CD14-positive monocyte (primary cell): ENCODE data around the gene TTC9B. TPM values are rescaled to one million over a fixed set of nuclear protein-coding genes. Genes with fewer than 3 reads are reported as not detected.
A peak's percentile ranks its signal among the peaks of the same experiment; 100 is the strongest.

ENCODE experiments used
- DNase-seq, 3 donors: peaks; one replicate each; pipeline ENCODE4 v3.0.0-alpha.2; 2011 to 2022
- H2AFZ ChIP-seq: 2 replicates; pipeline ENCODE4 v1.6.0; 2012; ENCODE audit warnings: mild to moderate bottlenecking, low read depth, low read length, inconsistent platforms; ENCODE audit not compliant: insufficient read depth, poor library complexity, severe bottlenecking
- H3K27ac ChIP-seq, 2 donors: 1 replicate in 1 of 2; 2 replicates in 1 of 2; pipeline ENCODE4 v1.5.1; 2012 to 2013; ENCODE audit warnings: low read length in 2 of 2, control low read depth in 1 of 2, inconsistent platforms in 1 of 2, low read depth in 1 of 2, mild to moderate bottlenecking in 1 of 2
- H3K27me3 ChIP-seq, 2 donors: one replicate each; pipeline versions ENCODE4 v1.6.0 to v1.6.1; 2011 to 2013; ENCODE audit warnings: low read length in 2 of 2; ENCODE audit not compliant: control insufficient read depth in 2 of 2, insufficient read depth in 2 of 2
- H3K36me3 ChIP-seq, 2 donors: replicated peaks in 1 of 2; 1 replicate in 1 of 2; 2 replicates in 1 of 2; pipeline versions ENCODE4 v1.5.1 to v1.6.1; 2012 to 2013; ENCODE audit warnings: low read length in 2 of 2, control low read depth in 1 of 2, inconsistent platforms in 1 of 2, mild to moderate bottlenecking in 1 of 2; ENCODE audit not compliant: insufficient read depth in 2 of 2, control insufficient read depth in 1 of 2
- H3K4me1 ChIP-seq, 2 donors: 1 replicate in 1 of 2; 2 replicates in 1 of 2; pipeline versions ENCODE4 v1.5.1 to v1.6.1; 2012 to 2013; ENCODE audit warnings: low read length in 2 of 2, control low read depth in 1 of 2, inconsistent platforms in 1 of 2, mild to moderate bottlenecking in 1 of 2, moderate library complexity in 1 of 2; ENCODE audit not compliant: insufficient read depth in 2 of 2, control insufficient read depth in 1 of 2
- H3K4me2 ChIP-seq: replicated peaks from 2 replicates; pipeline ENCODE3; 2012; ENCODE audit warnings: low read length, moderate library complexity, mild to moderate bottlenecking; ENCODE audit not compliant: poor library complexity, severe bottlenecking; ENCODE audit errors: extremely low read depth
- H3K4me3 ChIP-seq, 3 experiments: fragments of 200-600 bp in 1 of 3; sonication (generic) in 1 of 3; replicated peaks in 1 of 3; 1 replicate in 2 of 3; 2 replicates in 1 of 3; pipeline ENCODE4 v1.5.1; 2011 to 2013; ENCODE audit warnings: low read length in 3 of 3, mild to moderate bottlenecking in 3 of 3, control low read depth in 2 of 3, low read depth in 2 of 3, inconsistent platforms in 1 of 3, moderate library complexity in 1 of 3
- H3K79me2 ChIP-seq: 2 replicates; pipeline ENCODE4 v1.6.0; 2012; ENCODE audit warnings: mild to moderate bottlenecking, control low read depth, inconsistent platforms, low read length, moderate library complexity; ENCODE audit not compliant: insufficient read depth
- H3K9ac ChIP-seq: 2 replicates; pipeline ENCODE4 v1.6.0; 2017; ENCODE audit warnings: low read length, mild to moderate bottlenecking; ENCODE audit not compliant: insufficient read depth, poor library complexity, severe bottlenecking
- H3K9me3 ChIP-seq, 2 donors: replicated peaks in 1 of 2; 1 replicate in 1 of 2; 2 replicates in 1 of 2; pipeline versions ENCODE4 v1.5.1 to v1.6.1; 2012 to 2013; ENCODE audit warnings: low read length in 2 of 2, control low read depth in 1 of 2; ENCODE audit not compliant: control insufficient read depth in 1 of 2, insufficient read depth in 1 of 2
- H4K20me1 ChIP-seq: 2 replicates; pipeline ENCODE4 v1.6.0; 2012; ENCODE audit warnings: mild to moderate bottlenecking, low read length, control low read depth, moderate library complexity; ENCODE audit not compliant: insufficient read depth
- H3K27ac Mint-ChIP-seq, 7 donors: one replicate each; pipeline ENCODE4 v1.8.0; 2020; ENCODE audit warnings: mild to moderate bottlenecking in 7 of 7, mixed read lengths in 7 of 7, moderate library complexity in 6 of 7, inconsistent platforms in 2 of 7
- H3K27me3 Mint-ChIP-seq, 3 donors: one replicate each; pipeline ENCODE4 v1.8.0; 2021 to 2022; ENCODE audit warnings: low read depth in 3 of 3, mild to moderate bottlenecking in 3 of 3, mixed read lengths in 3 of 3, moderate library complexity in 3 of 3, inconsistent platforms in 1 of 3
- H3K36me3 Mint-ChIP-seq, 2 donors: one replicate each; pipeline ENCODE4 v1.8.0; 2020; ENCODE audit warnings: mixed read lengths in 2 of 2, inconsistent platforms in 1 of 2, mild to moderate bottlenecking in 1 of 2
- H3K4me1 Mint-ChIP-seq: one replicate; pipeline ENCODE4 v1.8.0; 2020; ENCODE audit warnings: mild to moderate bottlenecking, mixed read lengths
- H3K4me3 Mint-ChIP-seq, 2 donors: one replicate each; pipeline ENCODE4 v1.8.0; 2020; ENCODE audit warnings: mild to moderate bottlenecking in 2 of 2, mixed read lengths in 2 of 2, moderate library complexity in 1 of 2
- H3K9me3 Mint-ChIP-seq, 7 donors: one replicate each; pipeline ENCODE4 v1.8.0; 2020 to 2022; ENCODE audit warnings: mixed read lengths in 7 of 7, mild to moderate bottlenecking in 6 of 7, moderate library complexity in 6 of 7, inconsistent platforms in 2 of 7
- CTCF ChIP-seq: fragments of 200-600 bp; IDR thresholded peaks from one replicate; pipeline ENCODE4 v1.8.0; 2022; ENCODE audit warnings: antibody characterized with exemption, mild to moderate bottlenecking
- WGBS: methylation state at CpG from one replicate; pipeline ENCODE4 v1.1.5; 2013; ENCODE audit warnings: missing lambda C conversion rate; ENCODE audit not compliant: insufficient coverage; 5-methylcytosine and 5-hydroxymethylcytosine counted together
- intact Hi-C, 2 donors: fragments of 100-400 bp; cut with micrococcal nuclease; formaldehyde crosslinking; loops; one replicate each; pipeline versions ENCODE4 v1.15.0 to v1.15.1; 2023
- polyA plus RNA-seq, 3 donors: library from polyadenylated mRNA; depleted of rRNA in 1 of 3; unstranded in 2 of 3; stranded (reverse) in 1 of 3; fragments of 300-500 nt in 2 of 3; fragments of >200 nt in 1 of 3; fragmentation: Illumina TruSeq in 2 of 3; gene quantifications; 1 replicate in 2 of 3; 2 replicates in 1 of 3; pipeline ENCODE4 v1.2.3, GENCODE V29; 2012 to 2021

Gene TTC9B
- polyA plus RNA-seq, 3 donors, result not detected

GRCh38 chr19:40242480-40242879, 24.3 kb upstream of the TTC9B start:
- Histone ChIP-seq H3K27me3 (no peaks in the 10 kb centered on the region), H3K79me2 (peaks cover 6% of the 10 kb centered on the region), H3K4me3 (no peak overlapping the region), H4K20me1 (peaks cover 40% of the 10 kb centered on the region), H3K4me1 (no peaks in the 10 kb centered on the region), H3K4me2 (no peak overlapping the region), H3K27ac (no peak overlapping the region), H3K36me3 (peaks cover 51 to 79% of the 10 kb centered on the region in 2 donors), H2AFZ (no peak overlapping the region), H3K9me3 (no peaks in the 10 kb centered on the region), H3K9ac (no peak overlapping the region)
- Mint-ChIP-seq H3K4me3 (no peak overlapping the region), H3K36me3 (peaks cover 51 to 79% of the 10 kb centered on the region in 2 donors), H3K4me1 (no peaks in the 10 kb centered on the region), H3K9me3 (peaks cover 0 to under 1% (median 0%) of the 10 kb centered on the region in 7 donors), H3K27ac (peak overlapping the region in 1 of 7 donors; percentile 52), H3K27me3 (no peaks in the 10 kb centered on the region)
- TF ChIP-seq CTCF, result no peak
- intact Hi-C loops, result no loop called here
- DNase-seq, result no peak
- WGBS, result 98% methylated on average over 12 of the region's 12 CpGs

- H3K36me3 ChIP-seq, result peaks cover 54 to 78% of the 10 kb centered on the region in 2 donors
Observed at GRCh38 chr19:40241809-40242384, 23.7 kb upstream of the TTC9B start.

More at GRCh38 chr19:40241809-40242384, 23.7 kb upstream of the TTC9B start:
- DNase-seq, result no peak
- Histone ChIP-seq H3K4me1 (no peaks in the 10 kb centered on the region), H2AFZ (no peak overlapping the region), H3K27me3 (no peaks in the 10 kb centered on the region), H4K20me1 (peaks cover 35% of the 10 kb centered on the region), H3K9ac (no peak overlapping the region), H3K4me3 (no peak overlapping the region), H3K9me3 (no peaks in the 10 kb centered on the region), H3K27ac (no peak overlapping the region), H3K4me2 (no peak overlapping the region), H3K79me2 (peaks cover 6% of the 10 kb centered on the region)
- H3K27ac Mint-ChIP-seq, result peak overlapping the region in 2 of 7 donors; percentile 47 to 48
- H3K4me3 Mint-ChIP-seq, result no peak overlapping the region
- intact Hi-C loops, result no loop called here
- no peaks in the 10 kb centered on the region for H3K4me1 Mint-ChIP-seq
- 91% methylated on average over 20 of the region's 21 CpGs for WGBS
- H3K9me3 Mint-ChIP-seq, result no peaks in the 10 kb centered on the region
- no peaks in the 10 kb centered on the region for H3K27me3 Mint-ChIP-seq
- H3K36me3 Mint-ChIP-seq, result peaks cover 54 to 83% of the 10 kb centered on the region in 2 donors
- no peak for TF ChIP-seq CTCF
